ENCODE results near the gene DEPDC4.

DEPDC4 gene

DNA sequence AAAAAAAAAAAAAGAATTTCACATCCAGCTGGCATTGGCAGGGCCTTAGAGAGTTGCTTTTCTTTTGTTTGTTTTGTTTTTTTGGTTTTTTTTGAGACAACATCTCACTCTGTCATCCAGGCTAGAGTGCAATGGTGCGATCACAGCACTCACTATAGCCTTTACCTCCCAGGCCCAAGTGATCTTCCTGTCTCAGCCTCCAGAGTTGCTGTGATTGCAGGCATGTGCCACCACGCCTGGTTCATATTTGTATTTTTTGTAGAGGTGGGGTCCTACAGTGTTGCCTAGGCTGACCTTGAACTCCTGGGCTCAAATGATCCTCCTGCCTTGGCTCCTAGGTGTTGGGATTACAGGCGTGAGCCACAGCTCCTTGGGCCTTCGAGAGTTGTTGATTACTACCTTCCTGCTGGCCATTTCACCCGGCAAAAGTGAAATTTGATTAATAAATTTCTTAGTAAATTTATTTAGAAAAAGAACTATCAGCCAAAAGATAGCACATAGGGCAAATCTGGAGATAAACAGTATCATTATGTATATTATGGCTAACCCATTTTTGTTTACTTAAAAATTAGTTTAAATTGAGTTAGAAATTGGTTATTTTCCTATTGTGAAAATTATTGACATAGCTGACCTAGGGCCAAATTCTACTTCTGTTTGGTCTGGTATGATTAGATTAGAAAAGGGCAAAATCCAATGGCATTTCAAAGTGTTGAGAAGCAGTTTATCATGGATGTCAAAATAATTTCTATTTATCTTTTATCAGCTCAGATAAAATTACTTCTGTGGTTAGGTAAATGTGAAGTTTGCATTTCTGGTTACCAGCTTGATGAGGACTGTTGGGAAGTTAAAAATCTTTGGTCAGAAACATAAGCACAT is 53.6 kb downstream of the DEPDC4 start:
- no peaks in the 10 kb centered on the region for H3K27me3 Mint-ChIP-seq
- H3K4me3 Mint-ChIP-seq = no peak overlapping the region
- H3K36me3 Mint-ChIP-seq (ENCODE audit: low read depth) = peaks cover 45% of the 10 kb centered on the region
- no peaks in the 10 kb centered on the region for H3K9me3 Mint-ChIP-seq
- H3K4me1 Mint-ChIP-seq (ENCODE audit: low read depth) = no peaks in the 10 kb centered on the region
- no peak overlapping the region for H3K27ac Mint-ChIP-seq

DNA sequence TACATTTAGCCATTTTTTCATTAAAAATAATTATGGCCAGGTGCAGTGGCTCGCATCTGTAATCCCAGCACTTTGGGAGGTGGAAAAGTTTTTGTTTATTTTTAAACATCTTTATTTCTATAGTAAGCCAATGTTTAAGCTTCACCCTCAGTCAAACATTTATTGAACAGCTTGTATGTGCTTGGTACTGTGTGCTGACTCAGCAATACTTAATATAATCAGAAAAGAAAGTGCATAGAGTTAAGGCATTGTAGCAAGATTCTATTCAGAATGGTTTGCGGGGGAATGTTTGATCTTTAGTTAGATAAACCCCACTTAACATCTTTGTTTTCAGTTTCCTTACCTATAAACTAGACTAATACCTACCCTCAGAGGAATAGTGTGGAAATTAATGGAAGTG is 55.2 kb downstream of the DEPDC4 start:
- Mint-ChIP-seq H3K27me3 (no peaks in the 10 kb centered on the region), H3K9me3 (no peaks in the 10 kb centered on the region), H3K4me1 (ENCODE audit: low read depth) (no peaks in the 10 kb centered on the region), H3K27ac (no peak overlapping the region), H3K36me3 (ENCODE audit: low read depth) (peaks cover 50% of the 10 kb centered on the region), H3K4me3 (no peak overlapping the region)

- peaks cover 3% of the 10 kb centered on the region for H3K4me1 Mint-ChIP-seq (ENCODE audit: low read depth)
- no peak overlapping the region for H3K27ac Mint-ChIP-seq
Observed at GRCh38 chr12:100208834-100209233, 58.0 kb downstream of the DEPDC4 start.

GRCh38 chr12:100207311-100207710 is 59.6 kb downstream of the DEPDC4 start:
- Mint-ChIP-seq H3K27me3 (no peaks in the 10 kb centered on the region), H3K4me1 (ENCODE audit: low read depth) (peaks cover 16% of the 10 kb centered on the region), H3K36me3 (ENCODE audit: low read depth) (peaks cover 36% of the 10 kb centered on the region), H3K27ac (no peak overlapping the region), H3K9me3 (no peaks in the 10 kb centered on the region), H3K4me3 (no peak overlapping the region)

More at GRCh38 chr12:100208834-100209233, 58.0 kb downstream of the DEPDC4 start:
- Mint-ChIP-seq H3K9me3 (no peaks in the 10 kb centered on the region), H3K27me3 (no peaks in the 10 kb centered on the region), H3K4me3 (no peak overlapping the region), H3K36me3 (ENCODE audit: low read depth) (peaks cover 40% of the 10 kb centered on the region)

- Mint-ChIP-seq H3K4me3 (peak overlapping the region; percentile 99), H3K36me3 (ENCODE audit: low read depth) (peaks cover 4% of the 10 kb centered on the region), H3K27me3 (no peaks in the 10 kb centered on the region), H3K9me3 (no peaks in the 10 kb centered on the region), H3K27ac (peak overlapping the region; percentile 99), H3K4me1 (ENCODE audit: low read depth) (peaks cover 44% of the 10 kb centered on the region)
Observed at GRCh38 chr12:100201604-100202423, 65.1 kb downstream of the DEPDC4 start.

DNA sequence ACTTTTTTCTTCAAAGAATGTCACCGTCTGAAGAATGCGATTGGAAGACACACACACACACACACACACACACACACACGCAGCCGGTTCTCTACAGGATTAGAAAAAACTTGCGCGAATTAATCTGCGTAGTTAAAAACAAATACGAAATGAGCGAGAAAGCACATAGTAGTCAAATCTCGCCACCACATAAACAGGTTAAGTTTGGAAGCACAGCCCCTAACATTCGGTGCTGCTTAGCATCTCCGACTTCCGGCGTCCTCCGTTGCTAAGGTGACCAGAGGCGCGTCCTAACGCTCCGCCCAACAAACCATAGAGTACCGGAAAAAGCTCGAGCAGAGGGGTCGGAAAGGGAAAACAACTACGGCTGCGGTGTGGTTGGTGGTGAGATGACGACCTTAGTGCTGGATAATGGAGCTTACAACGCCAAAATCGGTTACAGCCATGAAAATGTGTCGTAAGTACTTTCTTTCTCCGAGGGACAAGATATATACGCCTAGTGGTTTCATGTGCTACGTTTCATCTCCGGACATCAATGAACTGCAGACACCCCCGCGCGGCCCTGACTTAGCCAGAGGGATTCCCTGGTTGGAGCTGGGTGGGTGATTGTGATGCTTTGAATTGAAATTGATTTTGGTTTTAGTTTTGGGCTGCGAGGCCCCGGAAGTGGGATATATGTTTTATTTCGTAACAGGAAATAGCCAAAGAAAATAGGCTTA is 66.3 kb downstream of the DEPDC4 start, which contains the start of gene ACTR6:
ACTR6 (plus strand) TSS at position 353 of the 719 bp plus-strand sequence; CDS start at position 390, 37 bp downstream.
- Mint-ChIP-seq H3K9me3 (no peaks in the 10 kb centered on the region), H3K4me1 (ENCODE audit: low read depth) (peaks cover 44% of the 10 kb centered on the region), H3K4me3 (peak within 1 kb of the TSS; percentile 99), H3K36me3 (ENCODE audit: low read depth) (peaks cover 4% of the 10 kb centered on the region), H3K27ac (peak within 1 kb of the TSS; percentile 99), H3K27me3 (no peaks in the 10 kb centered on the region)

DNA sequence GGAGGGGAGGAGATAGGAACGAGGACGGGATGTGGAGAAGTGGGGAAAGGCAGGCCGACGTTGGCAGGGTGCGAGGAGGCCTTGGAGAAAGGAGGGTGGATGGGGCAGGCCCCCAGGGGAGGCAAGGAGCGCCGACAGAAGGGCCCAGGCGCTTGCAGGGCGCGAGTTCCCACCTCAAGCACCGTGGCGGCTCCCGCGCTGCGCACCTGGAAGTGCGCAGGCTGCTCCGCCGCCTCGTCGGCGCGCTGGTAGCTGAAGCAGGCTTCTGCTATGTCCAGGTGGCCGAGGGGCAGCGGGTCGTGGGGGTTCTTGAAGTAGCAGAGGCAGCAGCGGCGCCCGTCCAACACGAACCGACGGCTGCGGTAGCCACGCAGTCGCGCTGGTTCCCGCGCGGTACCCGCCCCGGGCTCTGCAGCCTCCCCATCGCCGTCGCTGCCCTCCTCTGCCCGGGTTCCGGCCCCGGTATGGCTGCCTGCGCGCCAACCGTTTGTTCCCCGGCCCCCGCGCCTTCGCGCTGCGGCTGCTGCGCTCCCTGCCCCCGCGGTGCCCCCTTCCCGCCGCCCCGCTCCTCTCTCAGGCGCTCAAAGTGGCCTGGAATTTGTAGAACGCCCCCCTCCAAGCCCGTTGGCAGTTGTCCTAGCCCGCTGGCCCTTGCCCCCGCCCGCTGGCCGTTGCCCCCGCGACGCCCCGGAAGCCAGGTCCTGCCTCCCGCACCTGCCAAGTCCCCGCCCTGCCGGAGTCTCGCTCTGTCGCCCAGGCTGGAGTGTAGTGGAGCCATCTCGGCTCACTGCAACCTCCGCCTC is 67.3 kb downstream of the DEPDC4 start:
- Mint-ChIP-seq H3K27me3 (no peaks in the 10 kb centered on the region), H3K4me1 (ENCODE audit: low read depth) (peaks cover 44% of the 10 kb centered on the region), H3K36me3 (ENCODE audit: low read depth) (peaks cover 14% of the 10 kb centered on the region), H3K9me3 (no peaks in the 10 kb centered on the region), H3K27ac (peak overlapping the region; percentile 99), H3K4me3 (peak overlapping the region; percentile 99)

DNA sequence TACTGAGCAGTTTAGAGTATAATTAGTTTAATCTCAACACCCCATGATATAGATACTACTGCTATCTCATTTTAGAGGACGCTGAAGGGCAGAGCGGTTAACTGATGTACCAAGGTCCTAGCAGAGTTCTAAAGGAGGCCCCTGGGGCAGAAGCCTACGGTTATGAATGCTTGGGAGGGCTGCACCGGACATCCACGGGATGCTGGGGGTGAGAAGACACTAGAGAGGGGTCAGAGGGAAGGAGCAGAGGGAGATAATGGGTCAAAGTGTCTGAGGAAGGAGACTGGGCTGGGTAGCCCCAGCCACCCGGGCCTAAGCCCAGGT is 67.9 kb downstream of the DEPDC4 start:
- Mint-ChIP-seq H3K36me3 (ENCODE audit: low read depth) (peaks cover 19% of the 10 kb centered on the region), H3K4me1 (ENCODE audit: low read depth) (peaks cover 41% of the 10 kb centered on the region), H3K27ac (peak overlapping the region; percentile 84), H3K4me3 (peak overlapping the region; percentile 99), H3K9me3 (no peaks in the 10 kb centered on the region), H3K27me3 (no peaks in the 10 kb centered on the region)

GRCh38 chr12:100197486-100197885 is 69.4 kb downstream of the DEPDC4 start:
- H3K9me3 Mint-ChIP-seq = no peaks in the 10 kb centered on the region
- peaks cover 19% of the 10 kb centered on the region for H3K36me3 Mint-ChIP-seq (ENCODE audit: low read depth)
- H3K27me3 Mint-ChIP-seq = no peaks in the 10 kb centered on the region
- H3K4me3 Mint-ChIP-seq = no peak overlapping the region
- peaks cover 29% of the 10 kb centered on the region for H3K4me1 Mint-ChIP-seq (ENCODE audit: low read depth)
- no peak overlapping the region for H3K27ac Mint-ChIP-seq

DNA sequence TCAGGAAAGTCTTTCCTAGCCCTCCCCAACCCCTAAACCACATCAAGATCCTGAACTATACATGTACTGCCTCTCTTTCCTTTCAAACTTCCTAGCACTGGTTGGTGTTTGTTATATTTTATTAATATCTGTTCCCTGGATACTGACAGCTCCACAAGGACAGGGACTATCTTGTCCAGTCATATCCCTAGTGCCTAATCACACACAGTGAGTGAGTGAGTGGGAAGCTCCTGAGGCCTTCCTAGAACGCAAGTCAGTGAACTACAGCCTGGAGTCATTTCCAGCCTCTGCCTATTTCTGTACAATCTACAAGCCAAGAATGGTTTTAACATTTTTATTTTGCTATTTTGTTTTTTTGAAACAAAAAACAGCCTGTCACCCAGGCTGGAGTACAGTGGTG is 73.8 kb downstream of the DEPDC4 start:
- Mint-ChIP-seq H3K4me1 (ENCODE audit: low read depth) (no peaks in the 10 kb centered on the region), H3K9me3 (no peaks in the 10 kb centered on the region), H3K27me3 (no peaks in the 10 kb centered on the region), H3K4me3 (no peak overlapping the region), H3K36me3 (ENCODE audit: low read depth) (peaks cover 38% of the 10 kb centered on the region), H3K27ac (no peak overlapping the region)
